Activated naive CD4-positive, alpha-beta T cell treated with anti-CD3 and anti-CD28 coated beads, Interleukin-2, amount 50 U/mL, for 16 hours (primary cell): Measurements from ENCODE around the gene NOSTRIN.
"Not testable (repeated sequence)": the region's sequence is repeated elsewhere in the genome, so short reads cannot be mapped to it uniquely, and the experiment has no call there.

Experiments used
- DNase-seq: peaks from one replicate; pipeline ENCODE4 v3.0.0-alpha.2; 2020

The NOSTRIN gene, protein sequence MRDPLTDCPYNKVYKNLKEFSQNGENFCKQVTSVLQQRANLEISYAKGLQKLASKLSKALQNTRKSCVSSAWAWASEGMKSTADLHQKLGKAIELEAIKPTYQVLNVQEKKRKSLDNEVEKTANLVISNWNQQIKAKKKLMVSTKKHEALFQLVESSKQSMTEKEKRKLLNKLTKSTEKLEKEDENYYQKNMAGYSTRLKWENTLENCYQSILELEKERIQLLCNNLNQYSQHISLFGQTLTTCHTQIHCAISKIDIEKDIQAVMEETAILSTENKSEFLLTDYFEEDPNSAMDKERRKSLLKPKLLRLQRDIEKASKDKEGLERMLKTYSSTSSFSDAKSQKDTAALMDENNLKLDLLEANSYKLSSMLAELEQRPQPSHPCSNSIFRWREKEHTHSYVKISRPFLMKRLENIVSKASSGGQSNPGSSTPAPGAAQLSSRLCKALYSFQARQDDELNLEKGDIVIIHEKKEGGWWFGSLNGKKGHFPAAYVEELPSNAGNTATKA

DNA sequence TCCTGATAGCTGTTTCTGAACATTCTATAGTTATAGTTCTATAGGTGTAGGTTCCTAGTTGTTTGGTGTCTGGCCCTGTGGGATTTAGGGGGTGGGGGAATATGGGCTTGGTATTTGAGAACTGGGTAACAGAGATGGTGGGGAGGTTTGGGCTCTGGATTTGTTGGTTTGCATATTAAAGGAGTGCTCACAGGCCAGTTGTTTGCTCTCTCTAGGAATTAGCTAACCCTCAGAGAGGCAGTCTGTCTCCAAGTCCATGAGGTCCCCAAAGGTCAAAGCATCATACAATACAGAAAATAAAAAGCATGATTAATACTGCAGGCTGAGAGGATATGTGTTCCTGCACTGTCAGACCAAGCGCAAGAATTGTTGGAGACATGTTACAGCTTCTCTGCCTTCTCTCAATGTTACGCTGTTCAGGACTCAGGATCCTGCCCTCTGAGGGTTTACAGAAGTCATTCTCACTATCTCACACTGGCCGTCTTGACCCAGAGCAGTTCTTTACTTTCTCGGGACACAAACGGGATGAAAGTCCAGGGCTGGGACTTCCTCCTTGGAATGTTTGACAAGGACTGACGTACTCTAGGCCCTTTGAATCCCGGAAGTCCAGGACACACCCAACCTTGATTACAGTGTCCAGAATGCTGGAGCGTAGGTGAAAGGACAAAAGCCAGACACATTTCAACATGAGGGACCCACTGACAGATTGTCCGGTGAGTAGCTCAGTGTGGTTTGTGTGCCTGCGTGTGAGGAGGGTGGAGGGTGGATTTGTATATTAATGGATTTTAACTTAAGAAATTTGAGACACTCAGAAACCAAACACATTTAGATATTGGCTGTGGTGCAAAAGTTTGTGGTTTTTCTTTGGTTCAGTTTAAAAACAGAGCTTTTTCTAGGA lies at the start of gene NOSTRIN:
Gene NOSTRIN, plus strand, starts transcription at position 677 of the 898 bp plus-strand sequence. Its CDS starts 10 bp downstream, at position 687.
- DNase-seq = no peak

DNA sequence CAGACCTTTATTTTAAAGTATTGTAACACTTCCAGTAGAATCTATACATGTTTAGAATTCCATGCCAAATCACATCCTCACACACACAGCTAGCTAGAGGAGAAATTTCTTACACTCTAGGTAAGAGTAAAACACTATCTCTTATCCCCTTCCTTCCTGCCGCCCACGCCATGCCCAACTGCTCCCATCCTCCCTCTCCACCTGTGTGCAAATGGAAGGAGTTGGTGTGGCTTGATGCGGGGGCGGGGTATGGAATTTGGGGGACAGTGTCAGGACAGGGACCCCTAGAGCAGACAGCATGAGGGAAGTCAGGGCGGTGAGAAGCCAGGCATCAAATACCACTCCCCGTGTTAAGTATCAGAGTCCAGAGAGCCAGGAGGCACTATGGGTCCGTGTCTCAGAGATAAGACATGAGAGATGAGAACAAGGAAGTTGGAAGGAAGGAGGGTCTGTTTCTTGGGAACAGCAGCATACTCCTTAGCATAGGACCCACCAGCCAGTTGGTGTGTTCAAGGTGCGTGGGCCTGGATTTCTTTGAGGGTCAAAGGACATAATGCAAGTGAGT lies 48.6 kb upstream of the NOSTRIN start:
- no peak for DNase-seq

DNA sequence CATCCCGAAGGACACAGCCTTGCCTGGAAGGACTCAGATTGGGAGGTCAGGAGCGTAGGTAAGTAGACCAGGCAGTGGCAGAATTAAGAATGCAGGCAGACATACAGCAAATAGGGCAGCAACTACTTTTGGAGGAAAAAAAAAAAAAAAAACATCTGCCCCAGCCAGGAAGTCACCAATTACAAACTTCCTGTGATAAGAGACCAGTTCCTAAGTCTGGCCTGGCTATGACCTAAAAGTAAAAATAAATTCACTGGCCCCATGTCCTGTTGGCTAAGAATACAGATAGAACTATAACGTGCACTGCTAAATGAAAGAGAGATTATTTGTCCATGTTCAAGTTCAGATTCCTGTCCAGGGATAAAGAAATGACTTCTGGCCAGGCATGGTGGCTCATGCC lies 45.2 kb upstream of the NOSTRIN start:
- DNase-seq = no peak

DNA sequence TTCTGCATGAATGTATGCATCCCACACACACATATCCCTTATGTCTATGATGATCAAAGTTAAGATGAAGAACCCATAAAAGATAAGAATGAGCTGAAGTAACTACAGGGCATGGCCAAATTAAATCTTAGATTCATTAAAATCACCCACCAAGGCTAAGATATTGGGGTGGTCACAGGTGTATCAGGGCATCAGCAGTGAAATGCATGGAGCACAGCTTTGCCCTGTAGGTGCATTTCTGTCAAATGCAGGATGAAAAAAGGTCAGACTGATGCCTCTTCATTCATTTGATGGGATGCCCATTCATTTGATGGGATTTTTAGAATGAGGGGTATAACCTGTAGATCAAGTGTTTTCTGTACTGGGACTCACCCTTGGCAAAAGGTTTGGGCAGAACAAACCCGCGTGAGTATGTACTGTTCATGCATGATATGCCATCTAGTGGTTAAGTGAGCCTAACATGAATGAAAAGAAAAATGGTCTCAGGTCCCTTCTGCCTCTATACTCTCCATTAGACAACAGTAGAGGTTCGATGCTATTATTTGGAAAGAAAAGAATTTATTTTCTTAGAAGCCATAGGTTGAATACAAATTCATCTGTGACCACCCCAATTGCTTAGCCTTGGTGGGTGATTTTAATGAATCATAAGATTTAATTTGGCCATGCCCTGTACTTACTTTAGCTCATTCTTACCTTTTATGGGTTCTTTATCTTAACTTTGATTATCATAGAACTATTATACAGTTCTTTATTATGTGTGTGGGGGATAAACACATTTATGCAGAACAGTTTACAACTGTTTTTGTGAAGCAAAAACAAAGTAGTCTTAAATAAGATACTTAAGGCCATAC lies 43.2 kb upstream of the NOSTRIN start:
- no peak for DNase-seq

DNA sequence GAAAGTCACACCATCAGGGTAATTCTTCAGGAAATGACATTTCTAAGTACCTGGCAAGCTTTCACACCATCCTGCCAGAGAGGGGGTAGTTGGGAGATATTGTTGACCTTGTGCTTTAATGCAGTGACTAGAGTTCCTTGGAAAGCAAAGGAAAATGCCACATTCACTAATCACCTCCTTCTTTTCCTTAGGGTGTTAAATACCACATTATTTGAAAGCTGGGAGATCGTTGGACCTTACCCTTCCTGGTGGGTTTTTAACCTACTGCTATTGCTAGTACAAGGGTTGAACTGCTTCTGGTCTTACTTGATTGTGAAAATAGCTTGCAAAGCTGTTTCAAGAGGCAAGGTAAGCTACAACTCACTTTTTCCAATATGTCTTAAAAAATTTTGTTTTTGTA lies 37.0 kb upstream of the NOSTRIN start:
- DNase-seq = no peak

DNA sequence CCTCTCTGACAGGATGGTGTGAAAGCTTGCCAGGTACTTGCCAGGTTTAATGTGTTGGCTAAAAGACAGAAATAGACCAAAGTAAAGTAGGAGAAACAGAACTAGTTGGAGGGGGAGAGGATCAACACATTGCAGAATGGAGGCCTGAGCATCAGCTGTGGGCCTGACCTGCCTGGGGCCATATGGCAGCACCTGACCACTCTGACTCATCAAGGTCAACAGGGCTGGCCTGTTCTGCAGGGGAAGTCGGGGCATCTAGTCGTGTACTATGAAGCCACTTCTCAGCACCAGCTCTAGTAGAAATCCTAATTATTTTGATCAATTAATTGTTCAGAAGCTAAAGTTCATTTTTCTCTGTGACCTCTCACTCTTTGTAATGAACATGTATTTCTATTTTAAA lies 35.8 kb upstream of the NOSTRIN start:
- DNase-seq = no peak

DNA sequence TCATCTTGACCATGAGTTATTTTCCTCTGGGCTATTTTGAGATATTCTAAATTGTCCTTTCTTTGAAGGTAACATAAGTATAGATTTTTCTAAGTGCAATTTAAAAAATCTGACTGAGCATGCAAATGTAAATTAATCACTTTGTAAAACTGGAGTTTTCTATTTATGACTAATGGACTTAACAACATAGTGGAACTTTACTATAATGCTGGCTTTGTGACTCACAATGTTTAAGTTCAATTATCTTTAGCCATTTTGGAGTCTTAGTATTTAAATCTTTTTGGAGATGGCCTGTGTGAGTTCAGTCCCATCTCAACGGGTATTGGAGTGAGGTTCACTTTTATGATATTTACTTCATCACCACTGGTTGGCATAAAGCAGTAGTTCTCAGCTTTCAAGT lies 35.2 kb upstream of the NOSTRIN start:
- DNase-seq = no peak

DNA sequence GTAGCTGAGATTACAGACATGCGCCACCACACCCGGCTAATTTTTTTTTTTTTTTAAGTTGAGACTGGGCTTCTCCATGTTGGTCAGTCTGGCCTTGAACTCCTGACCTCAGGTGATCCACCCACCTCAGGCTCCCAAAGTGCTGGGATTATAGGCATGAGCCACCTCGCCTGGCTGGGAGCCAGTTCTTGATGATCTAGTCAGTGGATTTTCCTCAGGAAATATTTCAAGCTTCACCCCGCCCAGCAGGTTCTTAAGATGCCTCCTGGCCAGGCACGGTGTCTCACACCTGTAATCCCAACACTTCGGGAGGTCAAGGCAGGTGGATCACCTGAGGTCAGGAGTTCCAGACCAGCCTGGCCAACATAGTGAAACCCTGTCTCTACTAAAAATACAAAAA lies 34.1 kb upstream of the NOSTRIN start:
- not testable (repeated sequence) for DNase-seq

DNA sequence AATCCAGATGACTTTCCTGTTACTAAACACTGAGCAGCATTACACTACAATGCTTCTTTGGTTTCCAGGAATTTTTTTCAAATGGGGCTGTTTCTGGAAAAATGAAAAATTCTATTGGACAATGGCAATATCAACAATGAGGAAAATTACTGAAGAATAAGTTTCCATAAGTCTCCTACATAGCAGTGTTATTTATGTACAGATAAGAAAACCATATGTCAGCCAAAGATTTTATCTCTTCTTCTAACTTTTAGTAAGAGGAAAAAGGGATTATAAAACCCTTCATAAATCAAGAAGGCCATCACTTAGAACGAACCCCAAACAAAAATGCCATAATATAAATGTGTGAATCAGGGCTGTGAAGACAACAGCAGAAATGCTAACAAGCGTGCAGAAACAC lies 31.6 kb upstream of the NOSTRIN start:
- no peak for DNase-seq

DNA sequence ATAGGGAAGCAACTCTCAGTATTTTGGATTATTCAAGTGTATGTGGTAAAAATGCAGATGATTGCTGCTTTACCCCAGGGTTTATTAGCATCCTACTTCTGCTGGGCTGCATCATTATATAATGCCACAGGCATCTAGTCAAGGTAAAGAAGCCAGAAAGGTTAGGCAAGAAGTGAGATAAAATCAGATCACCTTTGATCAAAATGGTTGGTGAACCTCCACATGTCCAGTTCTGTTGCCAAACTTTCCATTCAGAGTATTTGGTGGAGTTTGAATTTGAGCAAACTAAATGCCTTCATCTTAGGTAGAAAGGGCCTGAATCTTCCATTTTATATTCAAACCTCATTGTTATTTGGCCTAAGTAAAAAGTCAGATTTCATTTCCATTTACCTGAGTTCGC lies 29.7 kb upstream of the NOSTRIN start:
- no peak for DNase-seq

DNA sequence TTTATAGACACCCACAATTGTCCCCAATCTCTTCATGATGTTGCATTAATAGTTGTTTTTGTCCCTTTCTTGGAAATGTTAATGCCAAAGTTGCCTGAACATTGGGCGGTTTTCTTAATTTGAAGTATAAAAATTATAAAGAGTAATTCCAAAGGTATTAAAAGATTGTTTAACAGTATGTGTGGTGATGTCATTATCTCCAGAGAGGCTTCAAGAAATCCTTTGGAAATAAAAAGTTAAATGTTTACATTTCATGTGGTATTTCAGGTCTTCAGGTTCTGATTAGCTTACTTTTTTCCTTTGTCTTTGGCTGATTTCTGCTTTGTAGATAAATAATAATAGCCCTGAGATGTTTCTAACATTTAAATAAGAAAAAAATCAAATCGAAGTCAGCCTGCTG lies 29.3 kb upstream of the NOSTRIN start:
- DNase-seq = no peak

DNA sequence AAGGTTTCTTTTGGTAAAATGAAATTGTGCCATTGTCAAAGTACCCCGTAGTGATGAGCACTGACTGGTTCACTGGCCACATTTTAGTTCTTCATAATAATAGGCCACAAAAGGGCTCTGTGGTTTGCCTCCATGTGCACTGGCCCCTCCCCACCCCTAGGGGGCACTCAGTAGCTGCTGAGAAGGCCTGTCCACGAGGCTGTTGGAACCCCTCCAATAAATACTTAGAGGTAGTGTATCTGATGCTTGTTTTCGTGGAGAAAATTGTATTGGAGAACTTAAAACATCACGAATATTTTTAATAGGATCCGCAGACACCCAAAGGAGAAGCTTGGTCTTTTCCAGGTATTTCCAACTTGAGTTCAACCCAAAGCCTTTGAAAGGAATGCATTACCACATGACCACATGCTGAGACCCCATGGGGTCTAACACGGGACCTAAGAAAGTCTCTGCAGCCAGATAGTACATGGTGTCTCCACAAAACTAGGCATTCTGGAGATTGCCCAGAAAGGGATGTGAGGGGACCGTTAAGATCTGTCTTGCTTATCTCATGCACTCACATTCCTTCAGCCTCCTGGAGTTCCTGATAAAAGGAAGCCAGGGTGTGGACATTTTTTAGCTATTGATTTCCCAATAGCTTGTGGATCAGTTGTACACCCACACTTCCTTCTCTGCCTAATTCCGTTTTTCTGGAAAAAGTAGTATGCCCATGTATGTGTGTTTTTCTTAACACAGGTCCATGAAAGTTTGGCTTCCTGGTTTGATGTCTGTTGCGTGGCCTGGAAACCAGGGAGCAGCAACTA lies 28.5 kb upstream of the NOSTRIN start:
- DNase-seq = peak; percentile 13

DNA sequence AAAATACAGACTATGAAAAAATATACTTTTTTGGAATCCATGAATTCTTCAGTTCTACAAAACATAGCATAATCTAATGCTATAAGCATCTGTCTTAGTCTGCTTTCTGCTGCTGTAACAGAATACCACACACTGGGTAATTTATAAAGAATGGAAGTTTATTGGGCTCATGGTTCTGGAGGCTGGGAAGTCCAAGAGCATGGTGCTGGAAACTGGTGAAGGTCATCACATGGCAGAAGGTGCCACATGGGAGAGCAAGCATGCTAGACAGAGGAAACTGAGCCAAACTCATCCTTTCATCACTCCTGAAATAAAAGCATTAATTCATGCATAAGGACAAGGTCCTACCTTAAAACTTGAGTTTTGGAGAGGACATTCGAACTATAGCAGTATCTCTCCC lies 26.6 kb upstream of the NOSTRIN start:
- DNase-seq = no peak

DNA sequence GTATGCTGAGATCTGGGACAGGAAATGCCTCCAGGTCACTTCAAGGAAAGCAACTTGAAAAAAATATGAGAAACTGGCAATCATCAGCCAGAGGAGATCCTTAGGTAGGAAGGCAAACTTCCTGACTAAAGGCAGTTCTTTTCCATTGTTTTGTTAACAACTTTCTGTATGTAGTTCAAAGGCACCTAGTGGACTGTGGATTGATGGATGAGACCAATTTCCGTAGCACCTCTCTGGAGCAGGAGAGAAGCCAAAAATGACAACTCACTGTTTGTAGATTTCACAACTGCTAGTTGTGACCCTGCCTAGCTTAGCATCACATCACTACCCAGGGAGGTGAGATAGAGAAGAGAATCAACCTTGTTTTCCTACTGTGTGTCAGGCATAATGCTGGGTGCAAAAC lies 21.8 kb upstream of the NOSTRIN start:
- no peak for DNase-seq

DNA sequence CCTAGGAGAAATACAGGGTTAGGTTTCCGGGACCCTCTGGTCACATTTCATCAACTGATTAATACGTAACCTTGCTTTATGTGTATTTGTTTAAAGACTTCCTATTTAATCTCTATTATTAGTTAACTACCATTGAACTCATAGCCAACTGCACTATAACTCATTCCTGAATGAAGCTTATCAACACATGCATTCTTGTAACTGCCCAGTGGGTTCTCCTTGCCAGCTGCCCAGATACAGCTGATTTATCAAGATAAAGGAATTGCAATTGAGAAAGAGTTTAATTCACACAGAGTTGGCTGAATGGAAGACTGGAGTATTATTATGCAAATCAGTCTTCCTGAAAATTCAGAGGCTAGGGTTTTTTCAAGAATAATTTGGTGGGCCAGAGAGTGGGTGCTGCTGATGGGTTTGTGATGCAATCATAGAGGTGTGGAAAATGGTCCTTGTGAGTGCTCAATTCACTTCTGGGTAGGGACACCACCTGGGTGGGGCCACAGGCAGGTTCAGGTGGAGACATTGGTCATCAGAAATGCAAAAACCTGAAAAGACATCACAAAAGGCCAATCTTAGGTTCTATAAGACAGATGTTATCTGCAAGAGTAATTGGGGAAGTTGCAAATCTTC lies 21.1 kb upstream of the NOSTRIN start:
- no peak for DNase-seq

DNA sequence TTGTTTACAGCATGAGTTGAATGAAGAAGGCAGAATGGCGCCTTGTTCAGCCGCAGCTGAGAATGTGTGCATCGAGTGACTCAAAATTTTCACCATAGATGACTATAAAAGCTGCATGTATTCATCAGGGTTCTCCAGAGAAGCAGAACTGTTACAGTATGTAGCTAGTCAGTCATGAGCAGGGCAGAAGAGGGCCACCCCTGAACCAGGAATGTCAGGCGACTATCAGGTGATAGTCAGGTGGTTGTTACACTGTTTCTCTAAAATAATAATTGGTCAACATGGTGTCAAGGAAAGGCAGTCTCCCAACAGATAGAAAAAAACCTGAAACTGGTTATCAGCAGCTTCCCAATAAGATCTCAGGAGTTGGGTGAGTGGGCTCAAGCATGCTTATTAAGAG lies 20.2 kb upstream of the NOSTRIN start:
- DNase-seq = no peak

DNA sequence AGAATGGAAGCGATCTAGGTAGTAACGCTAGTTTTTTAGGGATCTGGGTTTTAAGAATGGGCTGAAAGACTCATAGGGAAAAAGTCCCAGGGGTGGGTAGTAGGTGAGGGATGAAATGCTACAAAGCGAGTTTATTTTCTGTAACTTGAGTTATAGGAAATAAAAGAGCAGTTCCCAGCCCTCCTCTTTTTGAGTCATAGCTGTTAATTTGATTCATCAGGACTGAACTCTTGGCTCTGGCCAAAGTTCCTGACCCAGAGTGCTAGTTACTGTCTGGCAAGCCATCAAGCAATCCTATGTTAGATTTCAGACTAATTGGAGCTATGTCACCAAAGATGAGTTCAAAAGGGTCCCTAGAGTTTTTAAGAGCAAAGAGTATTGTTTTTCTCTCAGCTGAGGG lies 17.4 kb upstream of the NOSTRIN start:
- no peak for DNase-seq

DNA sequence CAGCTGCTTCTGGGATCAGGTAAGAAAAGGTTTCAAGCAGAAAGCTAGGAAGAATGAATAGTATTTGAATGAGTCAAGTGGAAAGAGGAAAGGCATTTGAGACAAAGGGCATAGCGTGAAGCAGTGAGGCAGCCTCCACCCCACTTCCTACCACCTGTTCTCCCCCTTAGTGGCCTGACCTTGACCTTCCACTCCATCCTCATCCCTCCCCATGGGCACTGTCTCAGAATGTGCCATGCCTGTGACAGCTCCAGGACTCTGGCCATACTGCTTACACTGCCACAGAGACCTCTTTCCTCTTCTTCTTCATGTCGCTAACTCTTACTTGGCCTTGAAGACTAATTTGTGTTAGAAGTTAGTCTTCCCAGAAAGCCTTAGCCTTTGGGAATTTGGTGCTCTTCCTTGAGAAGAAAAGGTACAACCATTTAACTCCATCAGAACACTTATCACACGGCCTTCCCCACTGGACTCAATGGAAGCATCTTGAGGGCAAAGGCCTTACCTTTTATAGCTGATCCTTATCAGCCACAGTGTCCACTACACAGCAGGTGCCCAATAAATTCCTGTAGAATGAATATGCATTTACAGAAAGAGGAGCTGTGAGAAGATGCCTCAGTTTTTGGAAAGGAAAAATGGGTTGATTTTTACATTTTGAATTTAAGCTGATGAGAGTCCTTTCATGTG lies 15.2 kb upstream of the NOSTRIN start:
- DNase-seq = no peak

DNA sequence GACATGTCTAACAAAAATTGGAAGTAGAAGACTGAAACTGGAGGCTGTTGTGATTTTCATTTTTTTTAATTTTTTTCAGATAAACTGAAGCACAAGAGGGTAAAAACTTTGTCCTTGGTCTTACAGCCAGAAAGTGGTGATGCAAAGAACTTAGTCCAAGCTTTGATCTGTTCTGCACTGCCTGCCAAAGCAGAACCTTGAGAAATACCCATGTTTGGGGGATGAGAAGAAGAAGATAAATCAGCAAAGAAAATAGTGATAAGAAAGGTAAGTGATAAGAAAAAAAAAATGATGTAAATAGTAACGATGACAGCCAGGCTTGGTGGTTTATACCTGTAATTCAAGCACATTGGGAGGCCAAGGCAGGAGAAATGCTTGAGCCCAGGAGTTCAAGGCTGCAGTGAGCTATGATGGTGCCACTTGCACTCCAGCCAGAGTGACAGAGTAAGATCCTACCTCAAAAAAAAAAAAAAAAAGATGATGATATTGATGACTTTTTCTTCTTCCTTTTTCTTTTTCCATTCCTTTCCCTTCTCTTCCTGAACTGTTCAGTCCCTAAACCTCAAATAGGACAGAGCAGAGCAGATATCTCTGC lies 14.6 kb upstream of the NOSTRIN start:
- DNase-seq = no peak

DNA sequence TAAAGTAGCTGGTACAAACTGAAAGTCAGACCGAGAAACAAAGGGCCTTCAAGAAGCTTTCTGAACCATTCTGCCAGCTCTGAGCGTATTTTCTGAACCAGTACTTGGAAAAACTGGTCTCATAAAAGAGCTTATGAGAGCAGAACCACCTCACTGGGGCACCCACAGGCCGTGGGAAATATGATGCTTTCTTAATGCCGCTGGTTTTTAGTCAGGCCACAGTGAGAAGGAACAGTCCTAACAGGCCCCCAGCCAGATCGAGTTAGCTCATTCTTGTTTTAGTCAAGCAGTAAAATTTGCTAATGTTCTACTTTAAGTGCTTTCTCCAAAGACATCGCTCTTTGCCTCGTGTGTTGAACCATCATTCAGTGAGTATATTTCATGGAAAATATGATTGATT lies 12.7 kb upstream of the NOSTRIN start:
- no peak for DNase-seq
